Measurements from ENCODE around the gene EGFR.

Gene EGFR

DNA sequence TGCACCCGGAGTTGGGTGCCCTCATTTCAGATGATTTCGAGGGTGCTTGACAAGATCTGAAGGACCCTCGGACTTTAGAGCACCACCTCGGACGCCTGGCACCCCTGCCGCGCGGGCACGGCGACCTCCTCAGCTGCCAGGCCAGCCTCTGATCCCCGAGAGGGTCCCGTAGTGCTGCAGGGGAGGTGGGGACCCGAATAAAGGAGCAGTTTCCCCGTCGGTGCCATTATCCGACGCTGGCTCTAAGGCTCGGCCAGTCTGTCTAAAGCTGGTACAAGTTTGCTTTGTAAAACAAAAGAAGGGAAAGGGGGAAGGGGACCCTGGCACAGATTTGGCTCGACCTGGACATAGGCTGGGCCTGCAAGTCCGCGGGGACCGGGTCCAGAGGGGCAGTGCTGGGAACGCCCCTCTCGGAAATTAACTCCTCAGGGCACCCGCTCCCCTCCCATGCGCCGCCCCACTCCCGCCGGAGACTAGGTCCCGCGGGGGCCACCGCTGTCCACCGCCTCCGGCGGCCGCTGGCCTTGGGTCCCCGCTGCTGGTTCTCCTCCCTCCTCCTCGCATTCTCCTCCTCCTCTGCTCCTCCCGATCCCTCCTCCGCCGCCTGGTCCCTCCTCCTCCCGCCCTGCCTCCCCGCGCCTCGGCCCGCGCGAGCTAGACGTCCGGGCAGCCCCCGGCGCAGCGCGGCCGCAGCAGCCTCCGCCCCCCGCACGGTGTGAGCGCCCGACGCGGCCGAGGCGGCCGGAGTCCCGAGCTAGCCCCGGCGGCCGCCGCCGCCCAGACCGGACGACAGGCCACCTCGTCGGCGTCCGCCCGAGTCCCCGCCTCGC is at the start of gene EGFR:
EGFR (plus strand) TSS at position 657 of the 830 bp plus-strand sequence. CDS start 261 bp downstream, outside the sequence.
- H3K27ac ChIP-seq (ENCODE audit: low read depth, low read length): no peak within 1 kb of the TSS
- peaks cover 3% of the 10 kb centered on the region; the same call in 1 of the 2 replicates for H3K4me1 ChIP-seq (ENCODE audit: control insufficient read depth, insufficient read depth, low read length)
- no peak within 1 kb of the TSS; the same call in none of the 2 replicates for H3K9ac ChIP-seq (ENCODE audit: low read depth, low read length)
- H3K4me3 ChIP-seq (ENCODE audit: low read depth, low read length): peak within 1 kb of the TSS; percentile 69
- H3K9me3 ChIP-seq (ENCODE audit: control insufficient read depth, insufficient read depth, low read length): no peaks in the 10 kb centered on the region
- H3K36me3 ChIP-seq (ENCODE audit: control insufficient read depth, insufficient read depth, low read length): no peaks in the 10 kb centered on the region
- peaks cover 77% of the 10 kb centered on the region for H3K27me3 ChIP-seq (ENCODE audit: control insufficient read depth, insufficient read depth, low read length)

DNA sequence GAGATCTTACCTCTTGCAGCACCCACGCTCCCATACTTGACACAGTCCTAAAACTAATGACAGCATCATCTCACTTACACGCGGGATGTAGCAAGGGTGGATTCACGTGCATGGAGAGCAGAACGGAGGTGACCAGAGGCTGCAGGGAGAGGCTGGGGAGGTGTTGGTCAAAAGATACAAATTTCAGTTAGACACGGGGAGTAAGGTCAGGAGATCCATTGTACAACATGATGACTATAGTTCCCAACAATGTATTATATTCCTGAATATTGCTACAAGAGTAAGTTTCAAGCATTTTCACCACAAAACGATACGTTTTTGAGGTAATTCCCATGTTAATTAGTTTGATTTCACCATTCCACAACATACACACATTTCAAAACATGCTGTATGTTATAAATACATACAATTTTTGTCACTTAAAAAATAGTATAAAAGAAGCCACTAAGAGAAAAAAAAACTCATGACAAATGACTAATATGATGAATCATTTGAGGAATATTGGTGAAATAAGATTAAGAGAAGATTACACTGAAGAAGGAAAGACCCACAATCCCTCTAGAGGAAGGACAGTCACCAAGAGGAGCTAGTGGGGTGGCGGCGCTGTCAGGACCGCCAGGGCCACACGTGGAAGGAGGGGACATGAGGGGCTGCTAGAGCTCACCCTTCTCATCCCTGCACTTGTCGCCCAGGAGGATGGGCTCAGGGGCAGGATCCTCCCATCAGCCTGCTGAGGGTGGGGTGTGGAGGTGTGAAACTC is 49.4 kb upstream of the EGFR start:
- H3K4me3 ChIP-seq (ENCODE audit: low read depth, low read length): no peak overlapping the region
- no peak overlapping the region for H3K9ac ChIP-seq (ENCODE audit: low read depth, low read length)
- H3K36me3 ChIP-seq (ENCODE audit: control insufficient read depth, insufficient read depth, low read length): no peaks in the 10 kb centered on the region
- H3K27ac ChIP-seq (ENCODE audit: low read depth, low read length): no peak overlapping the region
- H3K4me1 ChIP-seq (ENCODE audit: control insufficient read depth, insufficient read depth, low read length): no peaks in the 10 kb centered on the region
- H3K27me3 ChIP-seq (ENCODE audit: control insufficient read depth, insufficient read depth, low read length): no peaks in the 10 kb centered on the region
- H3K9me3 ChIP-seq (ENCODE audit: control insufficient read depth, insufficient read depth, low read length): peaks cover 9% of the 10 kb centered on the region; the same call in 1 of the 2 replicates

- Histone ChIP-seq H3K4me1 (ENCODE audit: control insufficient read depth, insufficient read depth, low read length) (no peaks in the 10 kb centered on the region), H3K27me3 (ENCODE audit: control insufficient read depth, insufficient read depth, low read length) (no peaks in the 10 kb centered on the region), H3K36me3 (ENCODE audit: control insufficient read depth, insufficient read depth, low read length) (no peaks in the 10 kb centered on the region), H3K9me3 (ENCODE audit: control insufficient read depth, insufficient read depth, low read length) (peaks cover 9% of the 10 kb centered on the region; the same call in 1 of the 2 replicates), H3K9ac (ENCODE audit: low read depth, low read length) (no peak overlapping the region), H3K4me3 (ENCODE audit: low read depth, low read length) (no peak overlapping the region), H3K27ac (ENCODE audit: low read depth, low read length) (no peak overlapping the region)
Measured at GRCh38 chr7:54972733-54973294, 46.0 kb upstream of the EGFR start.

- H3K9ac ChIP-seq (ENCODE audit: low read depth, low read length): no peak overlapping the region
- no peaks in the 10 kb centered on the region for H3K36me3 ChIP-seq (ENCODE audit: control insufficient read depth, insufficient read depth, low read length)
- H3K27ac ChIP-seq (ENCODE audit: low read depth, low read length): no peak overlapping the region
- H3K4me3 ChIP-seq (ENCODE audit: low read depth, low read length): no peak overlapping the region
- H3K9me3 ChIP-seq (ENCODE audit: control insufficient read depth, insufficient read depth, low read length): no peaks in the 10 kb centered on the region
- no peaks in the 10 kb centered on the region for H3K27me3 ChIP-seq (ENCODE audit: control insufficient read depth, insufficient read depth, low read length)
- H3K4me1 ChIP-seq (ENCODE audit: control insufficient read depth, insufficient read depth, low read length): 0 out of 2 replicates have a peak, but pooled peaks cover 6% of the 10 kb centered on the region
Measured at GRCh38 chr7:54978364-54979116, 40.3 kb upstream of the EGFR start.

- Histone ChIP-seq H3K9me3 (ENCODE audit: control insufficient read depth, insufficient read depth, low read length) (no peaks in the 10 kb centered on the region), H3K9ac (ENCODE audit: low read depth, low read length) (no peak overlapping the region), H3K4me3 (ENCODE audit: low read depth, low read length) (no peak overlapping the region), H3K27me3 (ENCODE audit: control insufficient read depth, insufficient read depth, low read length) (no peaks in the 10 kb centered on the region), H3K4me1 (ENCODE audit: control insufficient read depth, insufficient read depth, low read length) (0 out of 2 replicates have a peak, but pooled peaks cover 6% of the 10 kb centered on the region), H3K36me3 (ENCODE audit: control insufficient read depth, insufficient read depth, low read length) (no peaks in the 10 kb centered on the region), H3K27ac (ENCODE audit: low read depth, low read length) (no peak overlapping the region)
Measured at GRCh38 chr7:54980521-54980920, 38.3 kb upstream of the EGFR start.

- Histone ChIP-seq H3K4me1 (ENCODE audit: control insufficient read depth, insufficient read depth, low read length) (0 out of 2 replicates have a peak, but pooled peaks cover 6% of the 10 kb centered on the region), H3K36me3 (ENCODE audit: control insufficient read depth, insufficient read depth, low read length) (no peaks in the 10 kb centered on the region), H3K27ac (ENCODE audit: low read depth, low read length) (no peak overlapping the region), H3K9me3 (ENCODE audit: control insufficient read depth, insufficient read depth, low read length) (no peaks in the 10 kb centered on the region), H3K4me3 (ENCODE audit: low read depth, low read length) (no peak overlapping the region), H3K27me3 (ENCODE audit: control insufficient read depth, insufficient read depth, low read length) (no peaks in the 10 kb centered on the region), H3K9ac (ENCODE audit: low read depth, low read length) (no peak overlapping the region)
Measured at GRCh38 chr7:54981913-54982312, 36.9 kb upstream of the EGFR start.

DNA sequence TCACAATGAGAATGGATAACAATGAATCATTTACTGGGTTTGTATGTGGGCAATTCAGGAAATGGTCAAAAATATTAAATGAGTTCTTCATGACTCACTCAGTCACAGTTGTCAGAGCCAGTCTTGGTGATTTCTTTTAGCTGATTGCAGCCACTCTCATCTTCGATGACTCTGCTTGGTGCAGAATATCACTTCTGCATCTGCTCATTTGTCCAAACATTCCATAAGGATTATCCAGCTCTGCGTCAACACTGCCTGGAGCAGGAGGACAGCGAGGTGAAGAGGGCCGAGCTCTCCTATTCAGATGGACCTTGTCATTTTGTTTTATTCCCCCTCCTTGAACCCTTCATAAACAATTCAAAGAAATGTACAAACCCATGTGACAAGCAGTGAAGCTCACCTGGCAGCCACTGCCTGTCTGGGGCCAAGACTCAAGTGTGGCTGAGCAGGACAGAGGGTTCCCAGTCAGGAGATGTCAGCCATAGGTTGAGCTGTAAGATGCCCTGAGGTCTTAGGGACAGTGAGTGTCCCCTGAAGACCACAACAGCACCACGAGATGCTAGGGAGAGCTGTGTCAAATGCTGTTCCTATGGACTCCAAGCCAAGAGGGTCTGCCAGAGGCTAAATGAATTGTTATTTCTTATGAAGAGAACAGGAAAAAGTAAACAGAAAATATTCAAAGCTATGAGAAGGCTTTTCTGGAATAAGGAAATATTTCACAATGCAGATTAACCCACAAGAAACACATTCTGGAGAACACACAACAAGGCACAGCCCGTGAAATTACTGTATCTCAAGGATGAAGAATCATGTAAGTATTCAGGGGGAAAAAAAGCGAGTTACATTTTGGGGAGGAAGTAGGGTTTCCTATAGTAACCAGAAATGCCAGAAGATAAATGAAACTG is 33.1 kb upstream of the EGFR start:
- H3K27me3 ChIP-seq (ENCODE audit: control insufficient read depth, insufficient read depth, low read length): no peaks in the 10 kb centered on the region
- H3K9me3 ChIP-seq (ENCODE audit: control insufficient read depth, insufficient read depth, low read length): no peaks in the 10 kb centered on the region
- no peak overlapping the region for H3K27ac ChIP-seq (ENCODE audit: low read depth, low read length)
- H3K36me3 ChIP-seq (ENCODE audit: control insufficient read depth, insufficient read depth, low read length): no peaks in the 10 kb centered on the region
- no peak overlapping the region for H3K9ac ChIP-seq (ENCODE audit: low read depth, low read length)
- H3K4me3 ChIP-seq (ENCODE audit: low read depth, low read length): no peak overlapping the region
- H3K4me1 ChIP-seq (ENCODE audit: control insufficient read depth, insufficient read depth, low read length): no peaks in the 10 kb centered on the region

GRCh38 chr7:54986716-54987115 is 32.1 kb upstream of the EGFR start:
- no peaks in the 10 kb centered on the region for H3K36me3 ChIP-seq (ENCODE audit: control insufficient read depth, insufficient read depth, low read length)
- H3K9me3 ChIP-seq (ENCODE audit: control insufficient read depth, insufficient read depth, low read length): no peaks in the 10 kb centered on the region
- no peak overlapping the region for H3K4me3 ChIP-seq (ENCODE audit: low read depth, low read length)
- no peaks in the 10 kb centered on the region for H3K4me1 ChIP-seq (ENCODE audit: control insufficient read depth, insufficient read depth, low read length)
- H3K27me3 ChIP-seq (ENCODE audit: control insufficient read depth, insufficient read depth, low read length): no peaks in the 10 kb centered on the region
- H3K27ac ChIP-seq (ENCODE audit: low read depth, low read length): no peak overlapping the region
- H3K9ac ChIP-seq (ENCODE audit: low read depth, low read length): no peak overlapping the region

DNA sequence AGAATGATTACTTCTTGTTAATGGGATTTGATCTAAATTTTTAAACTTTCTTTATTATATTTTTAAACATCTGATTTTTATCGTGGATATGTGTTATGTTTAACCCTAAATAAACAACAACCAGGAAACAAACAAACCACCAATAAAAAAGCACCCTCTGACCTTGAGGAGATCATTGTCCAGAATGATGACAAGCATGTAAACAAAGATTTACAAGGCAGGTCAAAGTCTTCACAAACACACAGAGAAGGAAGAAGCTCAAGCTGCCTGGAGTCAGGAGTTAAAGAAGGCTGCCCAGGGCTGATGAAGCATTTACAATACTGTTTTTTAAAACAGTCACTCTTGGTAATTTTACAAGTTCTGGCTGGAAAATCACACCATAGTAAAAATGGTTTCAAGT is 31.0 kb upstream of the EGFR start:
- H3K4me1 ChIP-seq (ENCODE audit: control insufficient read depth, insufficient read depth, low read length): no peaks in the 10 kb centered on the region
- no peaks in the 10 kb centered on the region for H3K36me3 ChIP-seq (ENCODE audit: control insufficient read depth, insufficient read depth, low read length)
- no peaks in the 10 kb centered on the region for H3K9me3 ChIP-seq (ENCODE audit: control insufficient read depth, insufficient read depth, low read length)
- no peak overlapping the region for H3K9ac ChIP-seq (ENCODE audit: low read depth, low read length)
- H3K27ac ChIP-seq (ENCODE audit: low read depth, low read length): no peak overlapping the region
- no peak overlapping the region for H3K4me3 ChIP-seq (ENCODE audit: low read depth, low read length)
- no peaks in the 10 kb centered on the region for H3K27me3 ChIP-seq (ENCODE audit: control insufficient read depth, insufficient read depth, low read length)

DNA sequence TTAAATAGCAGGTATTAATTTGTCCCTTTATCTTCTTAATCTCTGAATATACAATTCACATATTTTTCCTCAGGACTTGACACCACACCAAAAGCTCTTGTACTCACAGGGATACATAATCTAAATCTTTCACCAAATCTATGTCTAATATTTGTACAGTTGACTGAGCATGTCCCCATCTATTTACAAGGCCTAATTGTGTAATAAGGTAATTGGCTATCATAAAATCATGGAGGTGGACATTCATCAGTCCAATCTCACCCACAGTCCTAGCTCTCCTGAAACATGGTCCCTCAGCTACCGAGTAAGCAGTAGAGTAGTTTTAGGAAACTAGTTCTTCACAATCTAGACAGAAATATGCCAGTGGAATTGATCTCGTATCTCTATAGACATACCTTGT is 30.3 kb upstream of the EGFR start:
- peaks cover 3% of the 10 kb centered on the region; the same call in 1 of the 2 replicates for H3K4me1 ChIP-seq (ENCODE audit: control insufficient read depth, insufficient read depth, low read length)
- H3K36me3 ChIP-seq (ENCODE audit: control insufficient read depth, insufficient read depth, low read length): no peaks in the 10 kb centered on the region
- H3K9me3 ChIP-seq (ENCODE audit: control insufficient read depth, insufficient read depth, low read length): no peaks in the 10 kb centered on the region
- no peak overlapping the region for H3K4me3 ChIP-seq (ENCODE audit: low read depth, low read length)
- no peaks in the 10 kb centered on the region for H3K27me3 ChIP-seq (ENCODE audit: control insufficient read depth, insufficient read depth, low read length)
- H3K27ac ChIP-seq (ENCODE audit: low read depth, low read length): no peak overlapping the region
- no peak overlapping the region for H3K9ac ChIP-seq (ENCODE audit: low read depth, low read length)
